ENCODE measurements around the gene PSMD2.

GRCh38 chr3:184334470-184335158, 35.6 kb downstream of the PSMD2 start:
- TF ChIP-seq CTCF (IDR thresholded peaks at IDR 0.05) (no peak), ZMAT4 (CRISPR knock-in tag; IDR thresholded peaks at IDR 0.05) (no peak), ZNF232 (CRISPR knock-in tag; IDR thresholded peaks at IDR 0.05) (no peak), ZNF281 (CRISPR knock-in tag; IDR thresholded peaks at IDR 0.05) (no peak)

Data from WTC11 (cell line).